Measurements from ENCODE around the gene TANC1.
"Not testable (repeated sequence)": the region's sequence is repeated elsewhere in the genome, so short reads cannot be mapped to it uniquely, and the experiment has no call there.

TANC1 gene

GRCh38 chr2:159086826-159087225 lies 118.4 kb downstream of the TANC1 start:
- H3K36me3 Mint-ChIP-seq (ENCODE audit: insufficient read depth): no peaks in the 10 kb centered on the region
- peak overlapping the region in 1 of 2 donors; percentile 42 for H3K27ac Mint-ChIP-seq
- no peak overlapping the region for H3K4me3 Mint-ChIP-seq
- peaks cover 0 to 7% of the 10 kb centered on the region in 2 donors for H3K27me3 Mint-ChIP-seq
- DNase-seq (no peak), ATAC-seq (replicated peaks) (no peak)
- H3K9me3 Mint-ChIP-seq: no peaks in the 10 kb centered on the region
- H3K4me1 Mint-ChIP-seq (ENCODE audit: low read depth in 2 of 2): peaks cover 0 to 29% of the 10 kb centered on the region in 2 donors

- no peak for DNase-seq
- ATAC-seq (replicated peaks): no peak
- Mint-ChIP-seq H3K27ac (no peak overlapping the region), H3K36me3 (ENCODE audit: insufficient read depth) (no peaks in the 10 kb centered on the region), H3K4me1 (ENCODE audit: low read depth in 2 of 2) (peaks cover 3 to 37% of the 10 kb centered on the region in 2 donors), H3K4me3 (no peak overlapping the region), H3K9me3 (no peaks in the 10 kb centered on the region), H3K27me3 (peaks cover 0 to 6% of the 10 kb centered on the region in 2 donors)
These were observed 120.5 kb downstream of the TANC1 start for GRCh38 chr2:159088906-159089305.

- peaks cover 3 to 40% of the 10 kb centered on the region in 2 donors for H3K4me1 Mint-ChIP-seq (ENCODE audit: low read depth in 2 of 2)
- no peaks in the 10 kb centered on the region for H3K36me3 Mint-ChIP-seq (ENCODE audit: insufficient read depth)
- DNase-seq (no peak), ATAC-seq (replicated peaks) (no peak)
- H3K9me3 Mint-ChIP-seq: no peaks in the 10 kb centered on the region
- H3K27me3 Mint-ChIP-seq: peaks cover 0 to 6% of the 10 kb centered on the region in 2 donors
- H3K4me3 Mint-ChIP-seq: no peak overlapping the region
- no peak overlapping the region for H3K27ac Mint-ChIP-seq
These were observed 121.1 kb downstream of the TANC1 start for GRCh38 chr2:159089543-159089942.

GRCh38 chr2:159090514-159091201 lies 122.2 kb downstream of the TANC1 start:
- H3K36me3 Mint-ChIP-seq (ENCODE audit: insufficient read depth): no peaks in the 10 kb centered on the region
- peak; percentile 21 for ATAC-seq (replicated peaks)
- no peak for DNase-seq
- H3K9me3 Mint-ChIP-seq: peaks cover 0 to 2% of the 10 kb centered on the region in 2 donors
- H3K27me3 Mint-ChIP-seq: peaks cover 0 to 6% of the 10 kb centered on the region in 2 donors
- peaks cover 3 to 36% of the 10 kb centered on the region in 2 donors for H3K4me1 Mint-ChIP-seq (ENCODE audit: low read depth in 2 of 2)
- H3K27ac Mint-ChIP-seq: peak overlapping the region in 1 of 2 donors; percentile 54
- H3K4me3 Mint-ChIP-seq: peak overlapping the region in 1 of 2 donors; percentile 64

GRCh38 chr2:159091381-159091780 lies 122.9 kb downstream of the TANC1 start:
- Mint-ChIP-seq H3K4me3 (peak overlapping the region in 1 of 2 donors; percentile 64), H3K36me3 (ENCODE audit: insufficient read depth) (no peaks in the 10 kb centered on the region), H3K27ac (peak overlapping the region in 1 of 2 donors; percentile 54), H3K4me1 (ENCODE audit: low read depth in 2 of 2) (peaks cover 3 to 29% of the 10 kb centered on the region in 2 donors), H3K9me3 (peaks cover 0 to 9% of the 10 kb centered on the region in 2 donors), H3K27me3 (peaks cover 0 to 6% of the 10 kb centered on the region in 2 donors)
- ATAC-seq (replicated peaks): no peak
- no peak for DNase-seq

- ATAC-seq (replicated peaks): peak; percentile 82
- Mint-ChIP-seq H3K4me1 (ENCODE audit: low read depth in 2 of 2) (peaks cover 3 to 29% of the 10 kb centered on the region in 2 donors), H3K36me3 (ENCODE audit: insufficient read depth) (no peaks in the 10 kb centered on the region)
These were observed 123.5 kb downstream of the TANC1 start for GRCh38 chr2:159091976-159092375.

GRCh38 chr2:159093497-159093896 lies 125.1 kb downstream of the TANC1 start:
- Mint-ChIP-seq H3K27ac (peak overlapping the region in 1 of 2 donors; percentile 74), H3K36me3 (ENCODE audit: insufficient read depth) (no peaks in the 10 kb centered on the region), H3K4me3 (peak overlapping the region in 1 of 2 donors; percentile 25), H3K9me3 (peaks cover 0 to 17% of the 10 kb centered on the region in 2 donors), H3K27me3 (no peaks in the 10 kb centered on the region), H3K4me1 (ENCODE audit: low read depth in 2 of 2) (peaks cover 3 to 27% of the 10 kb centered on the region in 2 donors)
- DNase-seq: no peak
- ATAC-seq (replicated peaks): no peak

More at GRCh38 chr2:159091976-159092375, 123.5 kb downstream of the TANC1 start:
- Mint-ChIP-seq H3K27ac (no peak overlapping the region), H3K9me3 (peaks cover 0 to 15% of the 10 kb centered on the region in 2 donors), H3K4me3 (peak overlapping the region in 1 of 2 donors; percentile 22), H3K27me3 (peaks cover 0 to 6% of the 10 kb centered on the region in 2 donors)
- peak in 2 of 3 experiments; percentile 15 to 23 for DNase-seq

- Mint-ChIP-seq H3K27me3 (no peaks in the 10 kb centered on the region), H3K4me3 (peak overlapping the region in 1 of 2 donors; percentile 25), H3K36me3 (ENCODE audit: insufficient read depth) (no peaks in the 10 kb centered on the region), H3K9me3 (peaks cover 0 to 17% of the 10 kb centered on the region in 2 donors), H3K4me1 (ENCODE audit: low read depth in 2 of 2) (peaks cover 3 to 26% of the 10 kb centered on the region in 2 donors), H3K27ac (peak overlapping the region in 1 of 2 donors; percentile 74)
- DNase-seq (no peak), ATAC-seq (replicated peaks) (peak; percentile 15)
These were observed 125.8 kb downstream of the TANC1 start for GRCh38 chr2:159094173-159094737.

GRCh38 chr2:159095813-159096212 lies 127.4 kb downstream of the TANC1 start:
- H3K4me1 Mint-ChIP-seq (ENCODE audit: low read depth in 2 of 2): peaks cover 3 to 15% of the 10 kb centered on the region in 2 donors
- H3K36me3 Mint-ChIP-seq (ENCODE audit: insufficient read depth): no peaks in the 10 kb centered on the region
- no peak overlapping the region for H3K4me3 Mint-ChIP-seq
- H3K27me3 Mint-ChIP-seq: peaks cover 0 to 10% of the 10 kb centered on the region in 2 donors
- ATAC-seq (replicated peaks) (no peak), DNase-seq (no peak)
- H3K9me3 Mint-ChIP-seq: peaks cover 0 to 17% of the 10 kb centered on the region in 2 donors
- H3K27ac Mint-ChIP-seq: peak overlapping the region in 1 of 2 donors; percentile 26

- Mint-ChIP-seq H3K9me3 (peaks cover 0 to 17% of the 10 kb centered on the region in 2 donors), H3K27ac (peak overlapping the region in 1 of 2 donors; percentile 26), H3K4me1 (ENCODE audit: low read depth in 2 of 2) (peaks cover 3 to 15% of the 10 kb centered on the region in 2 donors)
- not testable (repeated sequence) for ATAC-seq (replicated peaks); H3K36me3 Mint-ChIP-seq (ENCODE audit: insufficient read depth); DNase-seq; H3K4me3 Mint-ChIP-seq; H3K27me3 Mint-ChIP-seq
These were observed 127.9 kb downstream of the TANC1 start for GRCh38 chr2:159096302-159096855.

GRCh38 chr2:159096901-159097300 lies 128.5 kb downstream of the TANC1 start:
- no peak for DNase-seq
- no peak overlapping the region for H3K27ac Mint-ChIP-seq
- no peak overlapping the region for H3K4me3 Mint-ChIP-seq
- ATAC-seq (replicated peaks): no peak
- H3K27me3 Mint-ChIP-seq: peaks cover 0 to 10% of the 10 kb centered on the region in 2 donors
- H3K9me3 Mint-ChIP-seq: peaks cover 0 to 17% of the 10 kb centered on the region in 2 donors
- peaks cover 3 to 11% of the 10 kb centered on the region in 2 donors for H3K4me1 Mint-ChIP-seq (ENCODE audit: low read depth in 2 of 2)
- H3K36me3 Mint-ChIP-seq (ENCODE audit: insufficient read depth): no peaks in the 10 kb centered on the region

- no peak for ATAC-seq (replicated peaks)
- Mint-ChIP-seq H3K9me3 (peaks cover 0 to 17% of the 10 kb centered on the region in 2 donors), H3K4me3 (no peak overlapping the region), H3K4me1 (ENCODE audit: low read depth in 2 of 2) (peaks cover 0 to 4% of the 10 kb centered on the region in 2 donors), H3K36me3 (ENCODE audit: insufficient read depth) (no peaks in the 10 kb centered on the region), H3K27me3 (peaks cover 0 to 10% of the 10 kb centered on the region in 2 donors), H3K27ac (no peak overlapping the region)
- DNase-seq: no peak
These were observed 129.9 kb downstream of the TANC1 start for GRCh38 chr2:159098361-159098760.

- ATAC-seq (replicated peaks) (no peak), DNase-seq (no peak)
- peaks cover 0 to 10% of the 10 kb centered on the region in 2 donors for H3K27me3 Mint-ChIP-seq
These were observed 130.5 kb downstream of the TANC1 start for GRCh38 chr2:159098921-159099411.

More at GRCh38 chr2:159098921-159099411, 130.5 kb downstream of the TANC1 start:
- Mint-ChIP-seq H3K4me3 (no peak overlapping the region), H3K36me3 (ENCODE audit: insufficient read depth) (no peaks in the 10 kb centered on the region), H3K4me1 (ENCODE audit: low read depth in 2 of 2) (peaks cover 0 to 2% of the 10 kb centered on the region in 2 donors), H3K27ac (no peak overlapping the region), H3K9me3 (peaks cover 0 to 17% of the 10 kb centered on the region in 2 donors)
